Loucy (cell line): ENCODE data around the gene TFDP3.

ENCODE experiments used
- H2AFZ ChIP-seq: fragments of 200-600 bp; sonication (generic); 2 replicates; pipeline ENCODE4 v1.6.0; 2016; ENCODE audit warnings: antibody characterized with exemption, mild to moderate bottlenecking, low read length, moderate library complexity
- H3F3A ChIP-seq: fragments of 200-600 bp; 2 replicates; pipeline ENCODE4 v1.6.0; 2016; ENCODE audit warnings: antibody characterized with exemption, low read depth, mild to moderate bottlenecking
- H3K27me3 ChIP-seq: fragments of 200-600 bp; sonication (generic); 2 replicates; pipeline ENCODE4 v1.6.1; 2014; ENCODE audit warnings: low read length, mild to moderate bottlenecking; ENCODE audit not compliant: insufficient read depth, poor library complexity, severe bottlenecking
- H3K36me3 ChIP-seq: fragments of 200-600 bp; sonication (generic); 2 replicates; pipeline ENCODE4 v1.6.1; 2016; ENCODE audit warnings: low read length; ENCODE audit not compliant: insufficient read depth
- H3K4me1 ChIP-seq: fragments of 200-600 bp; sonication (generic); 2 replicates; pipeline ENCODE4 v1.5.1; 2014; ENCODE audit warnings: low read length, mild to moderate bottlenecking; ENCODE audit not compliant: insufficient read depth, poor library complexity, severe bottlenecking
- H3K4me2 ChIP-seq: fragments of 200-600 bp; sonication (generic); 2 replicates; pipeline ENCODE4 v1.6.0; 2014; ENCODE audit warnings: antibody characterized with exemption, low read length, low read depth, mild to moderate bottlenecking; ENCODE audit not compliant: poor library complexity, severe bottlenecking
- H3K4me3 ChIP-seq: fragments of 200-600 bp; sonication (generic); 2 replicates; pipeline ENCODE4 v1.5.1; 2014; ENCODE audit warnings: low read length, mild to moderate bottlenecking, mixed read lengths; ENCODE audit not compliant: poor library complexity, severe bottlenecking
- H3K79me2 ChIP-seq: fragments of 200-600 bp; sonication (generic); 2 replicates; pipeline ENCODE4 v1.6.1; 2014; ENCODE audit warnings: low read length; ENCODE audit not compliant: insufficient read depth
- H3K9ac ChIP-seq: fragments of 200-600 bp; sonication (generic); 2 replicates; pipeline ENCODE4 v1.6.0; 2014; ENCODE audit warnings: mild to moderate bottlenecking, low read depth, low read length, moderate library complexity; ENCODE audit not compliant: poor library complexity, severe bottlenecking
- H3K9me2 ChIP-seq: fragments of 200-600 bp; sonication (generic); replicated peaks from 2 replicates; pipeline ENCODE4 v1.6.1; 2016; ENCODE audit warnings: low read depth, low read length, mixed read lengths
- H3K9me3 ChIP-seq: fragments of 200-600 bp; sonication (generic); 2 replicates; pipeline ENCODE4 v1.6.1; 2014; ENCODE audit warnings: mild to moderate bottlenecking, antibody characterized with exemption, low read length, low read depth; ENCODE audit not compliant: insufficient read depth
- H4K20me1 ChIP-seq: fragments of 200-600 bp; sonication (generic); 2 replicates; pipeline ENCODE4 v1.6.0; 2014; ENCODE audit warnings: antibody characterized with exemption, low read length, mild to moderate bottlenecking; ENCODE audit not compliant: insufficient read depth, poor library complexity, severe bottlenecking
- EZH2phosphoT487 ChIP-seq: fragments of 200-600 bp; IDR thresholded peaks from 2 replicates; pipeline ENCODE4 v1.6.1; 2018; ENCODE audit warnings: antibody characterized with exemption, mild to moderate bottlenecking, moderate library complexity, borderline replicate concordance
- TF ChIP-seq, protein P1 (sequence below): fragments of 200-600 bp; sonication (generic); conservative IDR thresholded peaks from 2 replicates; pipeline ENCODE4 v1.5.1; 2014; ENCODE audit warnings: mild to moderate bottlenecking, antibody characterized with exemption, low read length

TFDP3 gene

GRCh38 chrX:133175605-133176004, 42.5 kb downstream of the TFDP3 start:
- Histone ChIP-seq H2AFZ (no peak overlapping the region), H3K9me3 (no peaks in the 10 kb centered on the region), H3F3A (no peaks in the 10 kb centered on the region), H3K9me2 (no peaks in the 10 kb centered on the region), H3K27me3 (no peaks in the 10 kb centered on the region), H4K20me1 (no peaks in the 10 kb centered on the region), H3K36me3 (no peaks in the 10 kb centered on the region), H3K79me2 (no peaks in the 10 kb centered on the region), H3K4me2 (no peak overlapping the region), H3K4me1 (peaks cover 10% of the 10 kb centered on the region), H3K4me3 (no peak overlapping the region), H3K9ac (no peak overlapping the region)
- TF ChIP-seq, protein P1, sequence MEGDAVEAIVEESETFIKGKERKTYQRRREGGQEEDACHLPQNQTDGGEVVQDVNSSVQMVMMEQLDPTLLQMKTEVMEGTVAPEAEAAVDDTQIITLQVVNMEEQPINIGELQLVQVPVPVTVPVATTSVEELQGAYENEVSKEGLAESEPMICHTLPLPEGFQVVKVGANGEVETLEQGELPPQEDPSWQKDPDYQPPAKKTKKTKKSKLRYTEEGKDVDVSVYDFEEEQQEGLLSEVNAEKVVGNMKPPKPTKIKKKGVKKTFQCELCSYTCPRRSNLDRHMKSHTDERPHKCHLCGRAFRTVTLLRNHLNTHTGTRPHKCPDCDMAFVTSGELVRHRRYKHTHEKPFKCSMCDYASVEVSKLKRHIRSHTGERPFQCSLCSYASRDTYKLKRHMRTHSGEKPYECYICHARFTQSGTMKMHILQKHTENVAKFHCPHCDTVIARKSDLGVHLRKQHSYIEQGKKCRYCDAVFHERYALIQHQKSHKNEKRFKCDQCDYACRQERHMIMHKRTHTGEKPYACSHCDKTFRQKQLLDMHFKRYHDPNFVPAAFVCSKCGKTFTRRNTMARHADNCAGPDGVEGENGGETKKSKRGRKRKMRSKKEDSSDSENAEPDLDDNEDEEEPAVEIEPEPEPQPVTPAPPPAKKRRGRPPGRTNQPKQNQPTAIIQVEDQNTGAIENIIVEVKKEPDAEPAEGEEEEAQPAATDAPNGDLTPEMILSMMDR = no peak
- TF ChIP-seq EZH2phosphoT487 = no peak

DNA sequence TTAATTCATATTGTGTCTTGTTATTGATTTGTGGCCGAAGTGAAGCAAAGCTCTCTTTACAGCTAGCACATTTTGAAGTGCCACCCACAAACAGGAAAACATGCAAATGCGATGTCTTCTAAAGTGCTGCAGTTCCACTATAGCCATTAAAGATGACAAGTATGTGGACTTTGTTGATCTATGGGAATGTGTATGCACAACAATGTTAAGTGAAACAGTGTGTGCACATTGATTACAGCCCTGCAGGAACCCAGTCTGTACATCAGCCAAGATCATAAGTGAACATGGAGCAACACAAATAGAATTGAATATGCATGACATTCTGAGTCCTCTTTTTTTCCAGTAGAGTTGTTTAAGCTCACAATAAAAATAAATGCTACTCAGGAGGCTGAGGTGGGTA, 43.0 kb downstream of the TFDP3 start:
- H3K79me2 ChIP-seq = no peaks in the 10 kb centered on the region
- no peaks in the 10 kb centered on the region for H3K27me3 ChIP-seq
- no peak overlapping the region for H3K9ac ChIP-seq
- no peak for TF ChIP-seq EZH2phosphoT487
- TF ChIP-seq, protein P1 = no peak
- H3K9me3 ChIP-seq = no peaks in the 10 kb centered on the region
- no peaks in the 10 kb centered on the region for H3K9me2 ChIP-seq
- H3K4me1 ChIP-seq = peaks cover 10% of the 10 kb centered on the region
- H4K20me1 ChIP-seq = no peaks in the 10 kb centered on the region
- no peak overlapping the region for H3K4me3 ChIP-seq
- H3K4me2 ChIP-seq = no peak overlapping the region
- no peaks in the 10 kb centered on the region for H3F3A ChIP-seq
- no peak overlapping the region for H2AFZ ChIP-seq
- H3K36me3 ChIP-seq = no peaks in the 10 kb centered on the region

- H2AFZ ChIP-seq = peak overlapping the region; percentile 82; the same call in 1 of the 2 replicates
- H3K9me3 ChIP-seq = no peaks in the 10 kb centered on the region
- no peaks in the 10 kb centered on the region for H3K27me3 ChIP-seq
- no peaks in the 10 kb centered on the region for H3K79me2 ChIP-seq
- TF ChIP-seq EZH2phosphoT487 = no peak
- TF ChIP-seq, protein P1 = peak; percentile 62
- no peaks in the 10 kb centered on the region for H3K9me2 ChIP-seq
- peaks cover 10% of the 10 kb centered on the region for H3K4me1 ChIP-seq
- H3F3A ChIP-seq = no peaks in the 10 kb centered on the region
- H3K4me3 ChIP-seq = no peak overlapping the region
- no peaks in the 10 kb centered on the region for H4K20me1 ChIP-seq
- peak overlapping the region; percentile 25 for H3K4me2 ChIP-seq
- no peak overlapping the region for H3K9ac ChIP-seq
- no peaks in the 10 kb centered on the region for H3K36me3 ChIP-seq
Measured at GRCh38 chrX:133171962-133172708, 46.0 kb downstream of the TFDP3 start.
